ENCODE results near the gene BDKRB2.

The BDKRB2 gene

DNA sequence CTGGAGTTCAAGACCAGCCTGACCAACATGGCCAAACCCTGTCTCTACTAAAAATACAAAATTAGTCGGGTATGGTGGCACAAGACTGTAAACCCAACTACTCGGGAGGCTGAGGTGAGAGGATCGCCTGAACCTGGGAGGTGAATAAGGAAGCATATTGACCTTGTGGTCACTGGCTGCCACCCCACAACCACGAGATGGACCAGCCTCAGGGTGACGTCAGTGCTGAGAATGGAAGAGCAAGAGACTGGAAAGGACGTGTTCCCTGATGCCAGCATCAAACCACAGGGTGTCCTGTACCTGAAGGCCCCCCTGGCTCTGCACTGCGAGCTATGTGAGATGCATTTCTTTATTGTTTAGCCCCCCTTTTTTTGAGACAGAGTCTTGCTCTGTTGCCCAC lies 45.9 kb upstream of the BDKRB2 start:
- Histone ChIP-seq H3F3A (ENCODE audit: insufficient read depth, low read length) (no peaks in the 10 kb centered on the region), H3K27me3 (replicated peaks; ENCODE audit: insufficient read depth, low read length) (no peaks in the 10 kb centered on the region), H3K9me3 (replicated peaks; ENCODE audit: insufficient read depth, low read length) (no peaks in the 10 kb centered on the region)

DNA sequence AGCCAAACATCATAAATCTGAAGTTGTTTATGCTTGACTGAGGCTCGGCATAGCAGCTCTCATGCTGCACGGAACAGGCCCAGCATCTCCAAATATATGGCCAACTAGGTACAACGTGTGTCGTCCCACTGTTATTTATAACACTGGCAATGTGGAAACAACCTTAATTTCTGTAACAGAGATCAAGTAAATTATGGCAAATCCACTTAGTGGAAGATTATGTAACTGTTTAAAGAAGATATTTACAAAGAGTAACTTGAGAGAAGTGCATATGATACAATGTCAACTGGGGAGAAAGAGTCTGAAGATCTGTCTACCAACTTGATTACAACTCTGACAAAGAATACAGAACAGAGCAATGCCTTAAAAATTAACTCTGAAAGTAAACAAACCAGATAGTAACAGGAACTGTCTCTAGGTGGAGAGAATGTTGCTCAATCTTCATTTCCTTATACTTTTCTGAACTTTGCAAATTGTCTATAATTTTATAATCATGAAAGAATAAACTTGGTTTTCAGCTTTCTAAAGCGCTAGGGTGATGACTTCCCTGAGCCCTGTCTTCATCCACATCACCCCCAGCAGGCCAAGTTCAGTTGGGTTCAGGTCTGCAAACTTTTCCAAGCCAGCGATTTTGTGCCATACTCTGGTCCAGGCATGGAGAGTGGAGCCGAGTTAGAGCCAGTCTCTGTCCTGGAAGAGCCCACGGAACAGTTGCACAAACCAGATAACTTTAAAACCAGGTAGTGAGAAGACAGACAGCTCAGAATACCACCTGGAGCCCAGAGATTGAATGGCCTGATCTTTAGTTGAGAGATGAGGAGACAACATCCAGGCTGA lies 44.3 kb upstream of the BDKRB2 start:
- Histone ChIP-seq H3K27ac (ENCODE audit: low read length) (no peak overlapping the region), H3K79me2 (ENCODE audit: low read length) (no peaks in the 10 kb centered on the region), H2AFZ (ENCODE audit: low read length) (no peak overlapping the region), H3K36me3 (replicated peaks; ENCODE audit: insufficient read depth, low read length) (no peaks in the 10 kb centered on the region), H3K9me3 (replicated peaks; ENCODE audit: insufficient read depth, low read length) (no peaks in the 10 kb centered on the region), H3K9me2 (replicated peaks; ENCODE audit: insufficient read depth, low read length) (no peaks in the 10 kb centered on the region), H3K9ac (ENCODE audit: low read length) (no peak overlapping the region), H4K20me1 (ENCODE audit: insufficient read depth, low read length) (no peaks in the 10 kb centered on the region), H3F3A (ENCODE audit: insufficient read depth, low read length) (no peaks in the 10 kb centered on the region), H3K4me3 (ENCODE audit: low read length) (no peak overlapping the region), H3K4me1 (ENCODE audit: low read length) (no peaks in the 10 kb centered on the region), H3K4me2 (ENCODE audit: low read depth, low read length) (no peak overlapping the region), H3K27me3 (replicated peaks; ENCODE audit: insufficient read depth, low read length) (no peaks in the 10 kb centered on the region)
- TF ChIP-seq EZH2 (optimal IDR thresholded peaks at IDR 0.05; ENCODE audit: low read depth, low read length): no peak
- TF ChIP-seq, protein P1, sequence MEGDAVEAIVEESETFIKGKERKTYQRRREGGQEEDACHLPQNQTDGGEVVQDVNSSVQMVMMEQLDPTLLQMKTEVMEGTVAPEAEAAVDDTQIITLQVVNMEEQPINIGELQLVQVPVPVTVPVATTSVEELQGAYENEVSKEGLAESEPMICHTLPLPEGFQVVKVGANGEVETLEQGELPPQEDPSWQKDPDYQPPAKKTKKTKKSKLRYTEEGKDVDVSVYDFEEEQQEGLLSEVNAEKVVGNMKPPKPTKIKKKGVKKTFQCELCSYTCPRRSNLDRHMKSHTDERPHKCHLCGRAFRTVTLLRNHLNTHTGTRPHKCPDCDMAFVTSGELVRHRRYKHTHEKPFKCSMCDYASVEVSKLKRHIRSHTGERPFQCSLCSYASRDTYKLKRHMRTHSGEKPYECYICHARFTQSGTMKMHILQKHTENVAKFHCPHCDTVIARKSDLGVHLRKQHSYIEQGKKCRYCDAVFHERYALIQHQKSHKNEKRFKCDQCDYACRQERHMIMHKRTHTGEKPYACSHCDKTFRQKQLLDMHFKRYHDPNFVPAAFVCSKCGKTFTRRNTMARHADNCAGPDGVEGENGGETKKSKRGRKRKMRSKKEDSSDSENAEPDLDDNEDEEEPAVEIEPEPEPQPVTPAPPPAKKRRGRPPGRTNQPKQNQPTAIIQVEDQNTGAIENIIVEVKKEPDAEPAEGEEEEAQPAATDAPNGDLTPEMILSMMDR (IDR thresholded peaks at IDR 0.05; ENCODE audit: low read length): no peak
- no peak for TF ChIP-seq EZH2phosphoT487 (IDR thresholded peaks at IDR 0.05; ENCODE audit: low read length)
- DNase-seq: no peak

More for the DNA sequence above, 45.9 kb upstream of the BDKRB2 start:
- H3K9me2 ChIP-seq (replicated peaks; ENCODE audit: insufficient read depth, low read length): no peaks in the 10 kb centered on the region
- no peaks in the 10 kb centered on the region for H4K20me1 ChIP-seq (ENCODE audit: insufficient read depth, low read length)
- H3K27ac ChIP-seq (ENCODE audit: low read length): no peak overlapping the region
- H2AFZ ChIP-seq (ENCODE audit: low read length): no peak overlapping the region
- TF ChIP-seq EZH2 (optimal IDR thresholded peaks at IDR 0.05; ENCODE audit: low read depth, low read length) (no peak), EZH2phosphoT487 (IDR thresholded peaks at IDR 0.05; ENCODE audit: low read length) (no peak)
- TF ChIP-seq, protein P1 (IDR thresholded peaks at IDR 0.05; ENCODE audit: low read length): no peak
- no peaks in the 10 kb centered on the region for H3K36me3 ChIP-seq (replicated peaks; ENCODE audit: insufficient read depth, low read length)
- no peak overlapping the region for H3K4me3 ChIP-seq (ENCODE audit: low read length)
- no peak overlapping the region for H3K9ac ChIP-seq (ENCODE audit: low read length)
- no peaks in the 10 kb centered on the region for H3K79me2 ChIP-seq (ENCODE audit: low read length)
- no peak overlapping the region for H3K4me2 ChIP-seq (ENCODE audit: low read depth, low read length)
- no peaks in the 10 kb centered on the region for H3K4me1 ChIP-seq (ENCODE audit: low read length)
- no peak for DNase-seq

DNA sequence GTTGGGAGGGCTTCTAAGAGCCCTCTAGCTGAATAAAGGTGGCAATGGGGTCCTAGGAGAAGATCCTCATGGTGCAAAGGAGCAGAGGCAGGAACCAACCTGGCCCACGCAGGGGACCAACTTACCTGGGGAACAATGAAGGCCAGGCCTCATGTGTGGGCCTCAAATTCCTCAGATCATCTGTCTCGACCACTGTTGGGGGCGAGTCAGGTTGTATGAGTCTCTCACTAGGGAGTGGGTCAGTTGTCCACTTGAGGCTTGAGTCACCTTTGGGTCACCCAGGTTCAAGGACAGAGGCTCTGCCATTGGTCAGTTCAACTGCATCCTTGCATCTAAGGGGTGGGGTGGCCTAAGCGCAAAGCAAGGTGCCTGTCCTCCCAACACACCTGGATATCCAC lies 43.7 kb upstream of the BDKRB2 start:
- Histone ChIP-seq H4K20me1 (ENCODE audit: insufficient read depth, low read length) (no peaks in the 10 kb centered on the region), H3K27me3 (replicated peaks; ENCODE audit: insufficient read depth, low read length) (no peaks in the 10 kb centered on the region), H3F3A (ENCODE audit: insufficient read depth, low read length) (no peaks in the 10 kb centered on the region), H3K4me1 (ENCODE audit: low read length) (no peaks in the 10 kb centered on the region), H3K36me3 (replicated peaks; ENCODE audit: insufficient read depth, low read length) (no peaks in the 10 kb centered on the region), H3K79me2 (ENCODE audit: low read length) (no peaks in the 10 kb centered on the region), H3K4me3 (ENCODE audit: low read length) (no peak overlapping the region), H3K9ac (ENCODE audit: low read length) (no peak overlapping the region), H3K4me2 (ENCODE audit: low read depth, low read length) (no peak overlapping the region), H2AFZ (ENCODE audit: low read length) (no peak overlapping the region), H3K9me2 (replicated peaks; ENCODE audit: insufficient read depth, low read length) (no peaks in the 10 kb centered on the region), H3K27ac (ENCODE audit: low read length) (no peak overlapping the region), H3K9me3 (replicated peaks; ENCODE audit: insufficient read depth, low read length) (no peaks in the 10 kb centered on the region)
- DNase-seq: no peak
- TF ChIP-seq EZH2 (optimal IDR thresholded peaks at IDR 0.05; ENCODE audit: low read depth, low read length): no peak
- no peak for TF ChIP-seq EZH2phosphoT487 (IDR thresholded peaks at IDR 0.05; ENCODE audit: low read length)
- TF ChIP-seq, protein P1 (IDR thresholded peaks at IDR 0.05; ENCODE audit: low read length): no peak
